Stomach (tissue), 9 donors: ENCODE results near the gene SCML1. TPM values are rescaled to one million over a fixed set of nuclear protein-coding genes. Genes with fewer than 3 reads are reported as not detected.

ENCODE experiments used
- DNase-seq, 2 donors: peaks; one replicate each; pipeline versions ENCODE4 v3.0.0 to v3.0.0-alpha.2; 2013 to 2019
- H3K27ac ChIP-seq, 5 donors: fragments of 200-600 bp in 4 of 5; sonication (generic) in 4 of 5; one replicate each; pipeline ENCODE4 v1.5.1; 2013 to 2019; ENCODE audit warnings: mild to moderate bottlenecking in 1 of 5, moderate library complexity in 1 of 5
- H3K27me3 ChIP-seq, 3 donors: fragments of 200-600 bp; sonication (generic); one replicate each; pipeline ENCODE4 v1.5.1; 2017 to 2019; ENCODE audit warnings: mixed run types in 1 of 3
- H3K36me3 ChIP-seq, 4 donors: fragments of 200-600 bp; sonication (generic); 1 replicate in 3 of 4; 2 replicates in 1 of 4; pipeline ENCODE4 v1.5.1; 2016 to 2019
- H3K4me1 ChIP-seq, 4 donors: fragments of 200-600 bp; sonication (generic); one replicate each; pipeline ENCODE4 v1.5.1; 2016 to 2019
- H3K4me3 ChIP-seq, 4 donors: fragments of 200-600 bp; sonication (generic) in 3 of 4; one replicate each; pipeline ENCODE4 v1.5.1; 2016 to 2019; ENCODE audit warnings: mild to moderate bottlenecking in 1 of 4
- H3K9me3 ChIP-seq, 4 donors: fragments of 200-600 bp; sonication (generic); one replicate each; pipeline ENCODE4 v1.5.1; 2016 to 2019
- EP300 ChIP-seq: sonication (generic); formaldehyde crosslinking; IDR thresholded peaks from one replicate; pipeline ENCODE4 v1.6.1; 2017; ENCODE audit warnings: antibody characterized with exemption
- POLR2A ChIP-seq, 4 donors: fragments of 450-650 bp; IDR thresholded peaks; one replicate each; pipeline ENCODE4 v1.6.1; 2016; ENCODE audit warnings: antibody characterized with exemption in 4 of 4, control low read depth in 2 of 4, mild to moderate bottlenecking in 1 of 4, moderate library complexity in 1 of 4
- POLR2AphosphoS5 ChIP-seq, 3 donors: sonication (generic); formaldehyde crosslinking; IDR thresholded peaks; one replicate each; pipeline ENCODE4 v1.6.1; 2016; ENCODE audit warnings: antibody characterized with exemption in 3 of 3
- WGBS, 5 donors: extraction: QIAGEN DNeasy Blood & Tissue Kit in 3 of 5; methylation state at CpG; one replicate each; pipeline versions ENCODE4 v1.1.5 to v1.1.7; 2013 to 2018; 5-methylcytosine and 5-hydroxymethylcytosine counted together
- intact Hi-C: fragments of 100-400 bp; cut with DNase I; formaldehyde crosslinking; loops from one replicate; pipeline ENCODE4 v1.15.1; 2023; ENCODE audit warnings: low total_unique reads
- polyA plus RNA-seq, 3 donors: library from polyadenylated mRNA; stranded (reverse); fragments of 200-250 nt; gene quantifications; one replicate each; pipeline ENCODE4 v1.2.3, GENCODE V29; 2013
- total RNA-seq, 5 donors: library from RNA; depleted of rRNA; stranded (reverse); fragments of >200 nt; gene quantifications; one replicate each; pipeline versions ENCODE4 v1.1.0 to v1.2.3, GENCODE V29; 2014 to 2016
- TF ChIP-seq, protein P1 (sequence below), 7 experiments: fragments of 450-650 bp in 4 of 7; fragments of 200-600 bp in 3 of 7; sonication (generic) in 3 of 7; IDR thresholded peaks; one replicate each; pipeline ENCODE4 v1.5.1; 2016 to 2019; ENCODE audit warnings: antibody characterized with exemption in 7 of 7, control low read depth in 2 of 7, mild to moderate bottlenecking in 1 of 7
- donor health status: healthy with polysubstance abuse.
- donor health status: Bipolar disorder and iron deficiency.
- donor health status: healthy.

The SCML1 gene
- total and polyA plus RNA-seq, 8 donors = 0.45 to 28.1 (median 12.3) TPM

- WGBS, 5 donors = 51 to 73% (median 65%) methylated on average over 3 of the region's 3 CpGs
- Histone ChIP-seq H3K4me3 (no peak overlapping the region), H3K27me3 (peaks cover 0 to 7% (median 0%) of the 10 kb centered on the region in 3 donors), H3K9me3 (no peaks in the 10 kb centered on the region), H3K4me1 (no peaks in the 10 kb centered on the region), H3K36me3 (no peaks in the 10 kb centered on the region), H3K27ac (no peak overlapping the region)
- no peak for DNase-seq
- intact Hi-C loops = no loop called here
- TF ChIP-seq POLR2AphosphoS5 (IDR thresholded peaks at IDR 0.05) = no peak
- TF ChIP-seq, protein P1, sequence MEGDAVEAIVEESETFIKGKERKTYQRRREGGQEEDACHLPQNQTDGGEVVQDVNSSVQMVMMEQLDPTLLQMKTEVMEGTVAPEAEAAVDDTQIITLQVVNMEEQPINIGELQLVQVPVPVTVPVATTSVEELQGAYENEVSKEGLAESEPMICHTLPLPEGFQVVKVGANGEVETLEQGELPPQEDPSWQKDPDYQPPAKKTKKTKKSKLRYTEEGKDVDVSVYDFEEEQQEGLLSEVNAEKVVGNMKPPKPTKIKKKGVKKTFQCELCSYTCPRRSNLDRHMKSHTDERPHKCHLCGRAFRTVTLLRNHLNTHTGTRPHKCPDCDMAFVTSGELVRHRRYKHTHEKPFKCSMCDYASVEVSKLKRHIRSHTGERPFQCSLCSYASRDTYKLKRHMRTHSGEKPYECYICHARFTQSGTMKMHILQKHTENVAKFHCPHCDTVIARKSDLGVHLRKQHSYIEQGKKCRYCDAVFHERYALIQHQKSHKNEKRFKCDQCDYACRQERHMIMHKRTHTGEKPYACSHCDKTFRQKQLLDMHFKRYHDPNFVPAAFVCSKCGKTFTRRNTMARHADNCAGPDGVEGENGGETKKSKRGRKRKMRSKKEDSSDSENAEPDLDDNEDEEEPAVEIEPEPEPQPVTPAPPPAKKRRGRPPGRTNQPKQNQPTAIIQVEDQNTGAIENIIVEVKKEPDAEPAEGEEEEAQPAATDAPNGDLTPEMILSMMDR (IDR thresholded peaks at IDR 0.05) = no peak
These were observed 32.5 kb downstream of the SCML1 start for GRCh38 chrX:17769701-17770269.

DNA sequence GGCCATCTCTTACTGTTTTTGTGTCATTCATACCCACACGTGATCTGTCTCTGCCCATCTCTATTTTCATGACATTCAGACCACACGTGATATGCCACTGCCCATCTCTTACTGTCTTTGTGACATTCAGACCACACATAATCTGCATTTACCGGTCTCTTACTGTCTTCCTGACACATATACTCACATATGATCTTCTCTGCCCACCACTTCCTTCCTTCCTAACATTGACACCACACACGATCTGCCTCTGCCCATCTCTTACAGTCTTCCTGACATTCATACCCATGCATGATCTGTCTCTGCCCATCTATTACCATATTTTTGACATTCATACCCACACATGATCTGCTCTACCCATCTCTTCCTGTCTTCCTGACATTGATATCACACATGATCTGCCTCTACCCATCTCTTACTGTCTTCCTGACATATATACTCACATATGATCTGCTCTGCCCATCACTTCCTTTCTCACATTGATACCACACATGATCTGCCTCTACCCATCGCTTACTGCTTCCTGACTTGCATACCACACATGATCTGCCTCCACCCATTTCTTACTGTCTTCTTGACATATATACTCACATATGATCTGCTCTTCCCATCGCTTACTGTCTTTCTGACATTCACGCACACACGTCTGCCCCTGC, 36.1 kb downstream of the SCML1 start:
- H3K36me3 ChIP-seq = no peaks in the 10 kb centered on the region
- H3K4me3 ChIP-seq = no peak overlapping the region
- no peaks in the 10 kb centered on the region for H3K9me3 ChIP-seq
- TF ChIP-seq EP300 (no peak), POLR2AphosphoS5 (IDR thresholded peaks at IDR 0.05) (no peak), POLR2A (IDR thresholded peaks at IDR 0.05) (no peak)
- TF ChIP-seq, protein P1 (IDR thresholded peaks at IDR 0.05) = no peak
- DNase-seq = no peak
- H3K4me1 ChIP-seq = no peaks in the 10 kb centered on the region
- WGBS, 5 donors = 63 to 81% (median 75%) methylated on average over 8 of the region's 8 CpGs
- intact Hi-C loops = no loop called here
- peaks cover 0 to 5% (median 0%) of the 10 kb centered on the region in 3 donors for H3K27me3 ChIP-seq
- no peak overlapping the region for H3K27ac ChIP-seq

DNA sequence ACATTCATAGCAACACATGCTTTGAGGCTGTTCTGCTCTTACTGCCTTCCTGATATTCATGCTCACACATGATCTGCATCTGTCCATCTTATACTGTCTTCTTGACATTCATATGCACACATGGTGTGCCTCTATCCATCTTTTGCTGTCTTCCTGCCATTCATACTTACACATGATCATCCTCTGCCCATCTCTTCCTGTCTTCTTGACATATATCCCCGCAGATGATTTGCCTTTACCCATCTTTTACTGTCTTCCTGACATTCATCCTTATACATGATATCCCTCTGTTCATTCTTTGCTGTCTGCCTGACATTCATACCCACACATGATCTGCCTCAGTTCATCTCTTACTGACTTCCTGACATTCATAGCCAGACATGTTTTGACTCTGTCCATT, 36.8 kb downstream of the SCML1 start:
- 68 to 100% (median 81%) methylated on average over 1 of the region's 1 CpG for WGBS, 5 donors
- Histone ChIP-seq H3K9me3 (peaks cover 0 to 2% (median 0%) of the 10 kb centered on the region in 4 donors), H3K4me1 (no peaks in the 10 kb centered on the region), H3K36me3 (no peaks in the 10 kb centered on the region), H3K27me3 (peaks cover 0 to 5% (median 0%) of the 10 kb centered on the region in 3 donors), H3K4me3 (no peak overlapping the region), H3K27ac (no peak overlapping the region)
- intact Hi-C loops = no loop called here
- no peak for DNase-seq
- TF ChIP-seq POLR2A (IDR thresholded peaks at IDR 0.05) (no peak), EP300 (no peak), POLR2AphosphoS5 (IDR thresholded peaks at IDR 0.05) (no peak)
- TF ChIP-seq, protein P1 (IDR thresholded peaks at IDR 0.05) = no peak

DNA sequence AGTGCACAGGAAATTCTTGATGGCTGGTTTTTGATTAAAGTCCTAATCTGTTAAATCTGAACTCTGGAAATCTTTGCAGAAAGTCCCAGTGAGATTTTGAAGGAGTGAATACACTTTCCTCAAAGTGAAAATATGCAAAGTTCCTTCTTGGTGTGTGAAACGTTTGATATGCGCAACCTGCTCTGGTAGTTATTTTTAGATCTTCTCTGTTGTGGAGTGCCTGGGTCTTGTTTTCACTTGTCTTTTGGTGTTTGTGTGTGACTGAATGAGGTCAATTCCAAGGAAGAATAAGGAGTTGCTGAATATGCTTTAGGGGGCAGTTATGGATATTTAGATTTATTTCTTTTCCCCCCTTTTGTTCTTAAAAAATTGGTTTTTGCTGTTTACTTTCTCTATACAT, 41.7 kb downstream of the SCML1 start:
- no peak overlapping the region for H3K4me3 ChIP-seq
- intact Hi-C loops = no loop called here
- TF ChIP-seq, protein P1 (IDR thresholded peaks at IDR 0.05) = no peak
- TF ChIP-seq EP300 = no peak
- peaks cover 0 to 13% (median 5%) of the 10 kb centered on the region in 4 donors for H3K9me3 ChIP-seq
- H3K4me1 ChIP-seq = no peaks in the 10 kb centered on the region
- no peak for DNase-seq
- 46 to 76% (median 61%) methylated on average over 2 of the region's 2 CpGs for WGBS, 5 donors
- H3K27ac ChIP-seq = no peak overlapping the region
- H3K36me3 ChIP-seq = no peaks in the 10 kb centered on the region
- peaks cover 0 to 4% (median 0%) of the 10 kb centered on the region in 3 donors for H3K27me3 ChIP-seq
